Measurements from ENCODE around the gene FZD4.

- TF ChIP-seq POLR2A (IDR thresholded peaks at IDR 0.05) = no peak
- TF ChIP-seq CTCF (IDR thresholded peaks at IDR 0.05) = no peak
These were observed 23.5 kb downstream of the FZD4 start for GRCh38 chr11:86931548-86932258.
